ENCODE data around the gene RAMP1. TPM values are rescaled to one million over a fixed set of nuclear protein-coding genes. Genes with fewer than 3 reads are reported as not detected.
A peak's percentile ranks its signal among the peaks of the same experiment; 100 is the strongest.

RAMP1 gene
- total and polyA plus RNA-seq, 9 donors: 1.8 to 62.5 (median 29.4) TPM

DNA sequence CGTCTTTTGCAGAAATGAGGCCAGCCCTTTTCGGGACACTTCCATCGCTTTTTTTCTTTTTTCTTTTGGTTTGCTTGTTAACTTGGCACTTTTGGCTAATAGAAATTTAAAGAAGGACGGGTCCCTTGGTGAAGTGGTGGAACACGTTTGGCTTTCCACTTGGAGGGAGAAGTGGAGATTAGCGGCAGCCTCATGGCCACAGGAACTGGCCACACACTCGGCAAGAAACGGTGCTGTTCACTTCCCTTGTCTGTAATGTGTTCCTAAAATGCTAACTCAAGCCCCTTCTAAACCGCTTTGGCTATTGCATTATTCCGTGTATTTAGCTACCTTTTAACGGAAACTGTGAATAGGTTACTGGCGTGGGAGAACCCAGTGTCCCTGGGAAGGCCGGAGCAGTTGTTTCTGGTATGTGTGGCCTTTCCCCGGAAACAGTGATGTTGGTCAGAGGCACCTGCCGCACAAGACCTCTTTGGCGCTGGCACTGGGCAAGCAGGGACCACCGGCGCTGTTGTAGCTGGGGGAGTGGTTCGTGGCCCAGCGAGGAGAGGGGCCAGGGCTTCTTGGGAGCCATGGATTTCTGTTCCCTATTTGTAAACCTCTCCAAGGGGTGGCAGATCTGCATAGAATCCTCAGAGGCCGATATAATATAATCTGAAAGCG, 981 bp downstream of the RAMP1 start:
- WGBS, 3 donors: 51 to 61% (median 58%) methylated on average over 22 of the region's 22 CpGs
- Histone ChIP-seq H3K36me3 (no peaks in the 10 kb centered on the region), H3K4me3 (peak overlapping the region; percentile 85), H3K9me3 (no peaks in the 10 kb centered on the region), H3K4me1 (ENCODE audit: insufficient read depth) (peaks cover 2% of the 10 kb centered on the region), H3K27ac (peak overlapping the region in 1 of 2 donors; percentile 49), H3K27me3 (no peaks in the 10 kb centered on the region)
- DNase-seq: peak in 1 of 5 donors; percentile 42
- TF ChIP-seq EP300 (IDR thresholded peaks at IDR 0.05) (no peak), POLR2A (IDR thresholded peaks at IDR 0.05) (no peak)
- TF ChIP-seq, protein P1, sequence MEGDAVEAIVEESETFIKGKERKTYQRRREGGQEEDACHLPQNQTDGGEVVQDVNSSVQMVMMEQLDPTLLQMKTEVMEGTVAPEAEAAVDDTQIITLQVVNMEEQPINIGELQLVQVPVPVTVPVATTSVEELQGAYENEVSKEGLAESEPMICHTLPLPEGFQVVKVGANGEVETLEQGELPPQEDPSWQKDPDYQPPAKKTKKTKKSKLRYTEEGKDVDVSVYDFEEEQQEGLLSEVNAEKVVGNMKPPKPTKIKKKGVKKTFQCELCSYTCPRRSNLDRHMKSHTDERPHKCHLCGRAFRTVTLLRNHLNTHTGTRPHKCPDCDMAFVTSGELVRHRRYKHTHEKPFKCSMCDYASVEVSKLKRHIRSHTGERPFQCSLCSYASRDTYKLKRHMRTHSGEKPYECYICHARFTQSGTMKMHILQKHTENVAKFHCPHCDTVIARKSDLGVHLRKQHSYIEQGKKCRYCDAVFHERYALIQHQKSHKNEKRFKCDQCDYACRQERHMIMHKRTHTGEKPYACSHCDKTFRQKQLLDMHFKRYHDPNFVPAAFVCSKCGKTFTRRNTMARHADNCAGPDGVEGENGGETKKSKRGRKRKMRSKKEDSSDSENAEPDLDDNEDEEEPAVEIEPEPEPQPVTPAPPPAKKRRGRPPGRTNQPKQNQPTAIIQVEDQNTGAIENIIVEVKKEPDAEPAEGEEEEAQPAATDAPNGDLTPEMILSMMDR (IDR thresholded peaks at IDR 0.05): no peak
- intact Hi-C loops (cut with DNase I): loop anchor here in 2 of 4 donors (5.0 to 10.0 kb wide), 2 partner anchors 62 to 64 kb away; no protein-coding TSS in a partner anchor

DNA sequence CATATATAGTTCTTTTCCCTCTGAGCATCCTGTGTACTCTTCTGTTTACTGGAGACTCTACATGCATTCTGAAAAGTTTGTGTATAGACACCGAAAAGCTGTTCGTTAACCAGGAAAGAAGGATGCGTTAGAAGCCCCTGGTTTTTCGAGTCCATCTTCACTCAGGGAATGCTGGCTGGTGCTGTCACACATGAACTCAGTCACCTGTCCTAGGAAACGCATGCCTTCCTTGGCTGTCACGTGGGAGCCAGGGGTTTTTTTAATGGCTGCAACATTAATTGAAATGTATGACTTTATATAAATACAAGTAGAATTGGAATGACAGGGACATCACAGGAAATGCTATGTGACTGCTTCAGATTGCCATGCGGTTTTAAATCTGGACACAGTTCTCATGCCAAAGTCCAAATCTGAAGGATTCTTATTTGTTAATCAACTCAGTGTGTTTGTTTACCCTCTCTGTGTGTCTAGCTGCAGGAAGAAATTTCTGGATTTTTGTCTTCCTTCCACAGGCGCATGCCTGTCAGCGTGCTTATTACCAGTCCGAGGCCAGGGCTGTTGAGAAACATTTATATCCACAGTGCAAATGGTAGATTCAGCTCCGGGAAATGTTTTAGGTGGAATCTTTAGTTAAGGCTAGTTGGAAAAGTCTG, 2.6 kb downstream of the RAMP1 start:
- Histone ChIP-seq H3K4me3 (no peak overlapping the region), H3K4me1 (ENCODE audit: insufficient read depth) (peaks cover 2% of the 10 kb centered on the region)

DNA sequence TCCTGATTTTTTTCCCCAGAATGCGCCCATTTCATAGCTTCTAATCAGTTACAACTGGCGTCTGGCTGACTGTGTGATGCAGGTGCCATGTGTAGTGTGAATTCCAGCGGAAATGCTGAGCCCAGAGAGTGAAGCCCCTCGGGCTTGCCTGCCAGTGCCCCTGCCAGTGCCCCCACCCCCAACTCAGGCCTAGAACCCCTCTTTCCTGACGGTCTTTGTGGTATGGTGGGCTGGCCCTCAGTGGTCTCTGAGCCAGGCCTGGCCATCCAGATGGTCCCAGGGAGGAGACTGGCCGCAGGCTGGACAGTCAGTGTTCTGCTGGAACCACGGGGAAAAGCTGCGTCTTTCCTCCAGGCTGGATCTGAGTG, 3.1 kb downstream of the RAMP1 start:
- Histone ChIP-seq H3K4me1 (ENCODE audit: insufficient read depth) (peaks cover 2% of the 10 kb centered on the region), H3K27ac (no peak overlapping the region), H3K36me3 (no peaks in the 10 kb centered on the region), H3K27me3 (no peaks in the 10 kb centered on the region), H3K4me3 (no peak overlapping the region), H3K9me3 (no peaks in the 10 kb centered on the region)
- no peak for DNase-seq
- no peak for TF ChIP-seq EP300 (IDR thresholded peaks at IDR 0.05)
- TF ChIP-seq, protein P1 (IDR thresholded peaks at IDR 0.05): no peak
- TF ChIP-seq POLR2A (IDR thresholded peaks at IDR 0.05): no peak
- 89 to 97% (median 96%) methylated on average over 8 of the region's 8 CpGs for whole genome bisulfite sequencing, 3 donors
- intact Hi-C loops (cut with DNase I): loop anchor here in 2 of 4 donors (5.0 to 10.0 kb wide), 2 partner anchors 60 to 62 kb away; no protein-coding TSS in a partner anchor

More for the DNA sequence above, 2.6 kb downstream of the RAMP1 start:
- intact Hi-C loops (cut with DNase I): loop anchor here in 2 of 4 donors (5.0 to 10.0 kb wide), 2 partner anchors 60 to 63 kb away; no protein-coding TSS in a partner anchor
- no peak for DNase-seq
- no peaks in the 10 kb centered on the region for H3K9me3 ChIP-seq
- H3K36me3 ChIP-seq: no peaks in the 10 kb centered on the region
- H3K27me3 ChIP-seq: no peaks in the 10 kb centered on the region
- H3K27ac ChIP-seq: no peak overlapping the region
- TF ChIP-seq, protein P1 (IDR thresholded peaks at IDR 0.05): no peak
- TF ChIP-seq POLR2A (IDR thresholded peaks at IDR 0.05): no peak
- TF ChIP-seq EP300 (IDR thresholded peaks at IDR 0.05): no peak
- WGBS, 3 donors: 89 to 93% (median 91%) methylated on average over 11 of the region's 11 CpGs

- Histone ChIP-seq H3K27ac (peak overlapping the region in 1 of 2 donors; percentile 20), H3K4me3 (no peak overlapping the region), H3K27me3 (no peaks in the 10 kb centered on the region), H3K4me1 (ENCODE audit: insufficient read depth) (peaks cover 2% of the 10 kb centered on the region), H3K36me3 (no peaks in the 10 kb centered on the region), H3K9me3 (no peaks in the 10 kb centered on the region)
- peak in 1 of 5 donors; percentile 7 for DNase-seq
- TF ChIP-seq POLR2A (IDR thresholded peaks at IDR 0.05): no peak
- no peak for TF ChIP-seq EP300 (IDR thresholded peaks at IDR 0.05)
- TF ChIP-seq, protein P1 (IDR thresholded peaks at IDR 0.05): no peak
- WGBS, 3 donors: 91 to 98% (median 93%) methylated on average over 3 to 4 of the region's 4 CpGs
- intact Hi-C loops (cut with DNase I): loop anchor here in 2 of 4 donors (5.0 to 10.0 kb wide), 2 partner anchors 59 to 62 kb away; no protein-coding TSS in a partner anchor
Observed at GRCh38 chr2:237863102-237863511, 3.7 kb downstream of the RAMP1 start.
